Brain microvascular endothelial cell (primary cell): Measurements from ENCODE around the gene KCNAB1.
"Not testable (repeated sequence)": the region's sequence is repeated elsewhere in the genome, so short reads cannot be mapped to it uniquely, and the experiment has no call there.

Experiments used
- DNase-seq: peaks from one replicate; pipeline ENCODE4 v3.0.0-alpha.2; 2020
- H3K27ac ChIP-seq: fragments of 250-450 bp; sonication (Bioruptor Pico); 2 replicates; pipeline ENCODE4 v1.5.1; 2020; ENCODE audit warnings: mild to moderate bottlenecking, moderate library complexity
- H3K27me3 ChIP-seq: fragments of 250-450 bp; sonication (Bioruptor Pico); replicated peaks from 2 replicates; pipeline ENCODE4 v1.5.1; 2020; ENCODE audit warnings: mild to moderate bottlenecking
- H3K36me3 ChIP-seq: fragments of 250-450 bp; sonication (Bioruptor Pico); replicated peaks from 2 replicates; pipeline ENCODE4 v1.5.1; 2020; ENCODE audit warnings: mild to moderate bottlenecking
- H3K4me3 ChIP-seq: 2 replicates; pipeline ENCODE4 v1.5.1; 2011; ENCODE audit warnings: low read depth, mild to moderate bottlenecking, control low read depth, low read length, moderate library complexity
- in situ Hi-C: cut with HindIII; loops from 2 replicates; pipeline ENCODE4 v1.10.0; 2017; ENCODE audit warnings: low sequenced_read_pairs, low pct_ligation_motif_present
- TF ChIP-seq, protein P1 (sequence below): IDR thresholded peaks from 2 replicates; pipeline ENCODE4 v1.5.1; 2011; ENCODE audit warnings: low read depth, mild to moderate bottlenecking, moderate library complexity, low read length, control low read depth, inconsistent platforms; ENCODE audit errors: missing control alignments

KCNAB1 gene

DNA sequence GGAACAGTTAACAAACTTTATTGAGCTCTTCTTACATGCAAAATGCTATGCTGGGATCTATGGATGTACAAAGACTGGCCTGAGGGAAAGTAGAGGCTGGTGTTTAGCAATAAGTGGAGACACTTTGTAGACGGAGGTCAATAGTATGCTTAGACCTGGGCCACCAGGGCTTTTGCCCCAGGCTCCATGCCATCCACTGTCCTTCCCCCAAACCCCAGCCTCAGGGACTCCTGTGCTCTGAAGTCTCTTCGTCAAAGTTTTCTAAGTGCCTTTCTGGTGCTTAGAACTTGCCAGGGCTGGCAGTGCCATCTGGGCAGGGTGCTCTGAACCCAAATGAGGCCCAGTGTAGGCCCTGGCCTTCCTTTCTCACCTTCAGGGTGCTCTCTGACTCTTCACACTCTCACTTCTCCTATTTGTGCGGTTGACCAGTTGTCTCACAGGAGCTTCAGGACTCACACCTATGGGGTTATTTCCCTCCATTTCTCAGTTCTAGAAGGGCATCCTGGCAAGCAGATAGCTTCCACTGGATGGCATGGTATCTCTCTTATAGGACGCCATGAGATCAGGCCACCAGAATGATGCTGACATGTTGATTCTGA, 21.8 kb upstream of the KCNAB1 start:
- H3K4me3 ChIP-seq: no peak overlapping the region
- no peaks in the 10 kb centered on the region for H3K27me3 ChIP-seq
- no peak for DNase-seq
- TF ChIP-seq, protein P1, sequence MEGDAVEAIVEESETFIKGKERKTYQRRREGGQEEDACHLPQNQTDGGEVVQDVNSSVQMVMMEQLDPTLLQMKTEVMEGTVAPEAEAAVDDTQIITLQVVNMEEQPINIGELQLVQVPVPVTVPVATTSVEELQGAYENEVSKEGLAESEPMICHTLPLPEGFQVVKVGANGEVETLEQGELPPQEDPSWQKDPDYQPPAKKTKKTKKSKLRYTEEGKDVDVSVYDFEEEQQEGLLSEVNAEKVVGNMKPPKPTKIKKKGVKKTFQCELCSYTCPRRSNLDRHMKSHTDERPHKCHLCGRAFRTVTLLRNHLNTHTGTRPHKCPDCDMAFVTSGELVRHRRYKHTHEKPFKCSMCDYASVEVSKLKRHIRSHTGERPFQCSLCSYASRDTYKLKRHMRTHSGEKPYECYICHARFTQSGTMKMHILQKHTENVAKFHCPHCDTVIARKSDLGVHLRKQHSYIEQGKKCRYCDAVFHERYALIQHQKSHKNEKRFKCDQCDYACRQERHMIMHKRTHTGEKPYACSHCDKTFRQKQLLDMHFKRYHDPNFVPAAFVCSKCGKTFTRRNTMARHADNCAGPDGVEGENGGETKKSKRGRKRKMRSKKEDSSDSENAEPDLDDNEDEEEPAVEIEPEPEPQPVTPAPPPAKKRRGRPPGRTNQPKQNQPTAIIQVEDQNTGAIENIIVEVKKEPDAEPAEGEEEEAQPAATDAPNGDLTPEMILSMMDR: no peak
- no peak overlapping the region for H3K27ac ChIP-seq
- in situ Hi-C loops: no loop called here
- no peaks in the 10 kb centered on the region for H3K36me3 ChIP-seq

DNA sequence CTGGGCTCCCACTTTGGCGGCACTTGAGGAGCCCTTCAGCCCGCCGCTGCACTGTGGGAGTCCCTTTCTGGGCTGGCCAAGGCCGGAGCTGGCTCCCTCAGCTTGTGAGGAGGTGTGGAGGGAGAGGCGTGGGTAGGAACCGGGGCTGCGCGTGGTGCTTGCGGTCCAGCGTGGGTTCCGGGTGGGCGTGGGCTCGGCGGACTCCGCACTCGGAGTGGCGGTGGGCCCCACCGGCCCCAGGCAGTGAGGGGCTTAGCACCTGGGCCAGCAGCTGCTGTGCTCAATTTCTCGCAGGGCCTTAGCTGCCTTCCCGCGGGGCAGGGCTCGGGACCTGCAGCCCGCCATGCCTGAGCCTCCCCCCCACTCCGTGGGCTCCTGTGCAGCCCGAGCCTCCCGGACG, 21.0 kb upstream of the KCNAB1 start:
- H3K27me3 ChIP-seq, H3K27ac ChIP-seq, in situ Hi-C loops, DNase-seq, H3K4me3 ChIP-seq, H3K36me3 ChIP-seq: not testable (repeated sequence)

DNA sequence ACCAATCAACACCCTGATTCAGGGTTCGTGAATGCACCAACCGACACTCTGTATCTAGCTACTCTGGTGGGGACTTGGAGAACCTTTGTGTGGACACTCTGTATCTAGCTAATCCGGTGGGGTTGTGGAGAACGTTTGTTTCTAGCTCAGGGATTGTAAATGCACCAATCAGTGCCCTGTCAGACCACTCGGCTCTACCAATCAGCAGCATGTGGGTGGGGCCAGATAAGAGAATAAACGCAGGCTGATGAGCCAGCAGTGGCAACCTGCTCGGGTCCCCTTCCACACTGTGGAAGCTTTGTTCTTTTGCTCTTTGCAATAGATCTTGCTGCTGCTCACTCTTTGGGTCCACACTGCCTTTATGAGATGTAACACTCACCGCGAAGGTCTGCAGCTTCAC, 20.4 kb upstream of the KCNAB1 start:
- H3K36me3 ChIP-seq, H3K4me3 ChIP-seq, DNase-seq, H3K27ac ChIP-seq, H3K27me3 ChIP-seq, in situ Hi-C loops: not testable (repeated sequence)

DNA sequence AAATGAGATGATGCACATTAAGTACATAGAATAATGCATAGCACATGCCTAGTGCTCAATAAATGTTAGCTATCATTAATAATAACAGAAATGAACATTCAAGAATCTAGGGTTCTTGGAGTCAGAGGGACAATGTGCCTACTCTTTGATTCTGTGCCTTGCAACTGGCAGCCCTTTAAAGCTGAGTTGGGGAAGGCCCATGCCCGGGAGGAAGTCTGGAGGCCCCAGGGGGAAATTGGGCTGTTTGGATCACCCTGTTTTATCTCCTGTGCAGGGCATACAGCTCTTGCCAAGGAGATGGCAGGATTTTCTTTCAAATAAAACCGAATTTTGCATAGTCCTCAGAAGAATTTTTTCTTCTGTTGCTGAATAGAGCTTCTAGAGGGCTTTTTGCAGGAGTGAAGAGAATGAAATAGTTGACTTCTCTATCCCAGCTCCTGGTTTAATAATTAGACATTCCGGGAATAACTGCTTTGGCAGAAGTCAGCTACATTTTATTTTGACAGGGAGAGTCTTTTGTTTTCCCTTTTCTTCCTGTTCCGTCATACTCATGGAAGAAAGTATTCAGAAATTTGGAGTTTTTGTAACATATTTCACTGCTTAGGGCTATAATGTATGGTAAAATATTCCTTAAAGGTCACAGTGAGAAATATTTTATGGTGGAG, 18.0 kb upstream of the KCNAB1 start:
- TF ChIP-seq, protein P1: no peak
- Histone ChIP-seq H3K27ac (no peak overlapping the region), H3K36me3 (no peaks in the 10 kb centered on the region), H3K27me3 (no peaks in the 10 kb centered on the region), H3K4me3 (no peak overlapping the region)
- no peak for DNase-seq
- in situ Hi-C loops: no loop called here

DNA sequence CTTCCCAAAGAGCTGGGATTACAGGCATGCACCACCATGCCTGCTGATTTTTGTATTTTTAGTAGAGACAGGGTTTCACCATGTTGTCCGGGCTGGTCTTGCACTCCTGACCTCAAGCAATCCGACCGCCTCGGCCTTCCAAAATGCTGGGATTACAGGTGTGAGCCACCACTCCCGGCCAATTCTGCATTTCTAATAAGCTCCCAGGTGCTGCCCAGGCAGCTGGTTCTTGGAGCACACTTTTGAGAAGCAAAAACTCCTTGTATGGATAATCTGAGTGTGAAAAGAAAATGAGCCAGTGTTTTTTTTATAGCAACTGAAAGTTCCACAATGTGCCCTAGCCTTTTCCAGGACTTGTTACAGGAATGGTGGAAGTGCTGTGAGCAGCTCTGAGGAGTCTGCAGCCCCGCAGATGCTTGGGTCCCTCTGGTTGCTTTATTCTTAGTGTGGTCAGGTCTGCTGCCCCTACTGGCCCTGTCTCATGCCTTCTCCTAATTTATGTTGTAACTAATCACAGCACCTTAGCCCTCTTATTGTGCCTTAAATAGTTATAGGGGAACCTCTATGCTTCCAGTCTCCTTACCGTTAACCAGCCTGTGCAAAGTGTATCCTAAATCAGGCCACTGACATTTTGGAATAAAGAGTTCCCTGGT, 13.5 kb upstream of the KCNAB1 start:
- Histone ChIP-seq H3K27ac (no peak overlapping the region), H3K27me3 (no peaks in the 10 kb centered on the region), H3K36me3 (no peaks in the 10 kb centered on the region), H3K4me3 (no peak overlapping the region)
- TF ChIP-seq, protein P1: peak; percentile 41
- DNase-seq: no peak
- in situ Hi-C loops: no loop called here

DNA sequence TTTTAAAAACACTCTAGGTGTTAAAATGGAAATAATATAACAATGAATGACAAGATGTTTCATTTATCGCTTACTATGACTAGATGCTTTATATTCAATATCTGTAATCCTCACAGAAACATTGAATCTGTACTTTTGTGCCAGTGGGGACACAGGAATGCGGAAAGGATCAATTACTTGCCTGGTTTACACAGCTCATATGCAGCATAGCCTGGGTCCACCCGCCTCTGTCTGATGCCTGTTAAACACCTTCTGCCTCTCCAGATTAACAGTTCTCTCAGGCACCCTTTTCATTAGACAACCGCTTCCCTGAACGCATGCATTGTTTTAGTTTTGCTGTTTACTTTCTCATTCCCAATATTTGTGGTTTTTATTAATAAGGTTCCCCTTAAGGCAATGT, 12.9 kb upstream of the KCNAB1 start:
- H3K27me3 ChIP-seq: no peaks in the 10 kb centered on the region
- no peak overlapping the region for H3K27ac ChIP-seq
- TF ChIP-seq, protein P1: no peak
- no peak for DNase-seq
- H3K36me3 ChIP-seq: no peaks in the 10 kb centered on the region
- no peak overlapping the region for H3K4me3 ChIP-seq
- in situ Hi-C loops: no loop called here
